ENCODE results near the gene ANKFN1.

Gene ANKFN1

DNA sequence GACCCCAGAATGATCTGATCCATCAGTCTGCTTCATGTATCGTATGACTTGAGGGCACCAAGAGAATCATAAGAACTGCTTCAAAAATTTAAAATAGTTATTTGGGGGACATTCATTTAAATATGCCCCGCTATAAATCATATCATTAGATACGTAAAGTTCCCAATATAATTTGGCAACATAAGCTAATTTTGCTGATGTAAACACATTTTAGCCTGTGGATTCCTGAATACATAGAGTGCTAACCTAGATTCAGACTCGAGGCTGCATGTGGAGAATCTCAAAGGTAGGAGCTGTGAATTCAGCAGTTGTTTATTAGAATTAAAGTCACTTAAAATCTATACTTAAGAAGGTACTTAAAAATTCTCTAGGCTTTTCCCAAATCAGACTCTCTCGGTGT lies 24.9 kb downstream of the ANKFN1 start:
- no peak overlapping the region for H3K4me3 Mint-ChIP-seq
- no peaks in the 10 kb centered on the region for H3K4me1 Mint-ChIP-seq
- no peak overlapping the region for H3K27ac Mint-ChIP-seq
- H3K27me3 Mint-ChIP-seq = no peaks in the 10 kb centered on the region
- DNase-seq (ENCODE audit: low spot score in 2 of 2) (no peak), ATAC-seq (ENCODE audit: low read depth) (no peak)
- no peaks in the 10 kb centered on the region for H3K36me3 Mint-ChIP-seq
- H3K9me3 Mint-ChIP-seq = no peaks in the 10 kb centered on the region

- ATAC-seq (ENCODE audit: low read depth) = no peak
- DNase-seq (ENCODE audit: low spot score in 2 of 2) = no peak
- H3K4me1 Mint-ChIP-seq = no peaks in the 10 kb centered on the region
- H3K9me3 Mint-ChIP-seq = no peaks in the 10 kb centered on the region
- no peak overlapping the region for H3K4me3 Mint-ChIP-seq
- H3K27ac Mint-ChIP-seq = no peak overlapping the region
- peaks cover 2% of the 10 kb centered on the region for H3K27me3 Mint-ChIP-seq
- no peaks in the 10 kb centered on the region for H3K36me3 Mint-ChIP-seq
Measured at GRCh38 chr17:56182081-56182480, 28.8 kb downstream of the ANKFN1 start.

DNA sequence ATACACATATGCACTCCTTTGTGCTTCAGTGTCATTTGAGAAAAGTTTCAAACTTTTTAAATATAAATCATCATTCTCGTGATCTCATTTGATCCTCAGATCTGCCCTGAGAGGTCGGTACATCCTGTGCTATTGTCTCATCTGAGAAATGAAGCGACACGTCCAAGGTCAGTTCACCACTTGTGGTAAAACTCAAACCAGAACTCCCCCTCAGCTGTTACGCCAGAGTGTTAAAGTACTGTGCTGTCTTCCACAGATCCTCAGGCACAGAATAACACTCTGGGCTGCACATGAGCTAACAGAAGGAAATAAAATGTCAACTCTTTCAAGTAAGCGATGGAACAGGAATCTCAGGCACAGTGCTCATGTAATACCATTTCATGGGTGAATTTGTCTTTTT lies 31.4 kb downstream of the ANKFN1 start:
- no peaks in the 10 kb centered on the region for H3K4me1 Mint-ChIP-seq
- ATAC-seq (ENCODE audit: low read depth) (no peak), DNase-seq (ENCODE audit: low spot score in 2 of 2) (no peak)
- no peak overlapping the region for H3K27ac Mint-ChIP-seq
- H3K9me3 Mint-ChIP-seq = no peaks in the 10 kb centered on the region
- H3K36me3 Mint-ChIP-seq = no peaks in the 10 kb centered on the region
- H3K4me3 Mint-ChIP-seq = no peak overlapping the region
- peaks cover 2% of the 10 kb centered on the region for H3K27me3 Mint-ChIP-seq

DNA sequence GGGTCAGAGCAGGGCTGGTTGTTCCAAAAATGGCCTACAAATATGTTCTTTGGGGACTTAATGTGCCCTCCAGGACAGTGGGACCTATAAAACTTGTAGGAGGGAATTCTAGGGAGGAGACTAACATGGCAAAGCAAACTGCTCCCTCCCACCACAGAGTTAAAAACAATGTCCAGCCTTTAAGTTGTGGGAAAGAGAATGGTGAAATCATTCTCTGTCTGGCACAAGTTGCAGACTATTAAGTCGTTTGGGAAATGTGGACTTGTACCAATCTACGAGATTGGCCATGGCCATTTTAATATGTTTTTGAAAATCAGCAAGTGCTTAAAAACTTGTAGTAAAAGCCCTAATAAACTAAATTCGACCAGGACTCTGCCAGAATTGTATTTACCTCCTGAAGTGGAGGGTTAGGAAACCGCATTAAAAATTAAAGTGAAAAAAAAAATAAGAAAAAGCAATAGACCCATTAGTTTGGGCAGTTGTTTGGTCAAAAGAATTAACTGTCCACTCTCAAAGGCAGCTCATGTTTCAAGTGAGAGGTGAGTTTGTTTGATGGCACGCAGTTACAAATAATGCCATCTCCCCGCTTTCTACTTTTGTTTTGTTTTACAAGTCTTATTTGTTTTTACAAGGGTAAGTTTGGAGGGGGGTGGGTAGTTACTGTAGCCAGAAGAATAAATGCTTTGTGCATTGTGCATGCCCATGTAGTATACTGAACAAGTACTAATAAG lies 32.4 kb downstream of the ANKFN1 start:
- H3K4me3 Mint-ChIP-seq = no peak overlapping the region
- no peaks in the 10 kb centered on the region for H3K36me3 Mint-ChIP-seq
- H3K9me3 Mint-ChIP-seq = no peaks in the 10 kb centered on the region
- peaks cover 2% of the 10 kb centered on the region for H3K27me3 Mint-ChIP-seq
- H3K27ac Mint-ChIP-seq = no peak overlapping the region
- ATAC-seq (ENCODE audit: low read depth) = no peak
- H3K4me1 Mint-ChIP-seq = no peaks in the 10 kb centered on the region
- no peak for DNase-seq (ENCODE audit: low spot score in 2 of 2)

GRCh38 chr17:56186222-56186786 lies 33.0 kb downstream of the ANKFN1 start:
- H3K9me3 Mint-ChIP-seq = no peaks in the 10 kb centered on the region
- H3K36me3 Mint-ChIP-seq = no peaks in the 10 kb centered on the region
- DNase-seq (ENCODE audit: low spot score in 2 of 2) (no peak), ATAC-seq (ENCODE audit: low read depth) (no peak)
- H3K27ac Mint-ChIP-seq = no peak overlapping the region
- H3K4me3 Mint-ChIP-seq = no peak overlapping the region
- H3K4me1 Mint-ChIP-seq = no peaks in the 10 kb centered on the region
- peaks cover 2% of the 10 kb centered on the region for H3K27me3 Mint-ChIP-seq

DNA sequence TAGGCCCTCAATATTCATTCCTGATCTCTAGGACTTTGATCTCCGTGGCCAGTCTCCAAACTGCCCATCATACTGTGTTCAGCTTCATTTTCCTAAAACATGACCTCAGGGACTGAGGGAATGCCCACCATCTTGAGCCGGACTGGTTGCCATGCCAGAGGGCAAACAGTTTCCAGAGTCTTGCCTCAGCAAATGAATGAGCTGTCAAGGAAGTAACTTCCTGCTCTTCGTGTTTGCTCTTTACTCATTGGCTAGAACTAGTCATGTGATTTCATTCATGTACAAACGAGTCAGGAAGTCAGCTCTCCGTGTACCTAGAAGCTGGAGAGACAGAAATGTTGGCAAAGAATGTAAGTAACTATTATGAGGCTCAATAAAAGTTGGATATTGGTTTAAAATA lies 50.2 kb downstream of the ANKFN1 start:
- ATAC-seq (ENCODE audit: low read depth) = no peak
- Mint-ChIP-seq H3K9me3 (peaks cover 12% of the 10 kb centered on the region), H3K4me3 (peak overlapping the region; percentile 1), H3K36me3 (no peaks in the 10 kb centered on the region), H3K27ac (no peak overlapping the region), H3K4me1 (no peaks in the 10 kb centered on the region), H3K27me3 (peaks cover 1% of the 10 kb centered on the region)
- DNase-seq (ENCODE audit: low spot score in 2 of 2) = no peak

- no peak for ATAC-seq (ENCODE audit: low read depth)
- no peak overlapping the region for H3K27ac Mint-ChIP-seq
- H3K36me3 Mint-ChIP-seq = no peaks in the 10 kb centered on the region
- no peaks in the 10 kb centered on the region for H3K27me3 Mint-ChIP-seq
- peaks cover 7% of the 10 kb centered on the region for H3K9me3 Mint-ChIP-seq
- no peak overlapping the region for H3K4me3 Mint-ChIP-seq
- no peak for DNase-seq (ENCODE audit: low spot score in 2 of 2)
- no peaks in the 10 kb centered on the region for H3K4me1 Mint-ChIP-seq
Measured at GRCh38 chr17:56206351-56206750, 53.1 kb downstream of the ANKFN1 start.

- H3K36me3 Mint-ChIP-seq = no peaks in the 10 kb centered on the region
- no peak for DNase-seq (ENCODE audit: low spot score in 2 of 2)
- no peak for ATAC-seq (ENCODE audit: low read depth)
- H3K4me3 Mint-ChIP-seq = no peak overlapping the region
- H3K27ac Mint-ChIP-seq = no peak overlapping the region
- H3K27me3 Mint-ChIP-seq = no peaks in the 10 kb centered on the region
- H3K4me1 Mint-ChIP-seq = no peaks in the 10 kb centered on the region
- peaks cover 3% of the 10 kb centered on the region for H3K9me3 Mint-ChIP-seq
Measured at GRCh38 chr17:56213031-56213430, 59.8 kb downstream of the ANKFN1 start.

GRCh38 chr17:56217921-56218320 lies 64.6 kb downstream of the ANKFN1 start:
- Mint-ChIP-seq H3K4me3 (no peak overlapping the region), H3K27me3 (no peaks in the 10 kb centered on the region), H3K27ac (no peak overlapping the region), H3K4me1 (no peaks in the 10 kb centered on the region), H3K36me3 (peaks cover 1% of the 10 kb centered on the region), H3K9me3 (peaks cover 1% of the 10 kb centered on the region)
- no peak for DNase-seq (ENCODE audit: low spot score in 2 of 2)
- ATAC-seq (ENCODE audit: low read depth) = no peak

DNA sequence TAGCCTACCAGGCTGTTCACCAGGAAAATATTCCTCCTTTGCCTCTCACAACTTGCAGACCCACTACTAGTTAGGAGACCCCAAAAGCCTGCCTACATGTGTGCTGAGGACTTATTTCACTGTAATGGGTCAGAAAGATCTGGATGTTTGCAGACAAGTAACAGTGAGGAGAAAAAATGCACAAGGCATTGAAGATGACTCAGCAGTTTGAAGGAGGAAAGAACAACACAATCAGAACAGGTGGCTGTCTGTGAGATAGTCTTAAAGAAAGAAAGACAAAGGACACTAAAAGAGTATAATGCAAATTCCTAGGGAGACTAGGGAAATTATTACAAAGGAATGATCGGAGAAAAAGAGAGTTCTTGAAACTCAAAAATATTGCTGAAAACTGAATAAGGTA lies 69.0 kb downstream of the ANKFN1 start:
- Mint-ChIP-seq H3K36me3 (peaks cover 1% of the 10 kb centered on the region), H3K4me1 (no peaks in the 10 kb centered on the region), H3K27me3 (no peaks in the 10 kb centered on the region), H3K9me3 (peaks cover 1% of the 10 kb centered on the region), H3K27ac (no peak overlapping the region), H3K4me3 (no peak overlapping the region)
- ATAC-seq (ENCODE audit: low read depth) = no peak
- no peak for DNase-seq (ENCODE audit: low spot score in 2 of 2)

GRCh38 chr17:56230660-56231059 lies 77.4 kb downstream of the ANKFN1 start:
- ATAC-seq (ENCODE audit: low read depth) = no peak
- Mint-ChIP-seq H3K4me1 (no peaks in the 10 kb centered on the region), H3K36me3 (no peaks in the 10 kb centered on the region)

DNA sequence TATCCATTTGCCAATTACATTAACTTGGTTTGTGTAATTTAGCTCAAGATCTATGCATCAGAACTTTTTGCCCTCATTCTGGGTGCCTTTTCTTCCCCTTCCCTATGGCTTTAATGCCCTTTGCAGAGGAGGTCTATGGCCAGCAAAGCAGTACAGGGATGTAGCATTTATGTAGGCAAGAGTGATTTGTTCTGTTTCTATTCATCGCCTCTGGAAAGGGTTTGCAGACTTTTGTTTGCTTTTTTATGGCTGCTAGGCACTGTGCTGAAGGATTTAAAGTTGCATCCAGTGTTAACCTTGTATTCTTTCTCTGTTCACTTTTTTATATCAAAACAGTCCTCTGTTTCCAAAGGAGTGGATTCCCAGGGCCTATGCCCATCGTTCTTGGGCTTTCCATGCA lies 78.0 kb downstream of the ANKFN1 start:
- no peak overlapping the region for H3K27ac Mint-ChIP-seq
- ATAC-seq (ENCODE audit: low read depth) = no peak

More at GRCh38 chr17:56230660-56231059, 77.4 kb downstream of the ANKFN1 start:
- Mint-ChIP-seq H3K4me3 (no peak overlapping the region), H3K9me3 (peaks cover 2% of the 10 kb centered on the region), H3K27ac (no peak overlapping the region), H3K27me3 (no peaks in the 10 kb centered on the region)
- no peak for DNase-seq (ENCODE audit: low spot score in 2 of 2)

GRCh38 chr17:56231693-56232092 lies 78.4 kb downstream of the ANKFN1 start:
- no peak overlapping the region for H3K27ac Mint-ChIP-seq
- DNase-seq (ENCODE audit: low spot score in 2 of 2) (no peak), ATAC-seq (ENCODE audit: low read depth) (no peak)
- H3K27me3 Mint-ChIP-seq = no peaks in the 10 kb centered on the region
- H3K4me3 Mint-ChIP-seq = no peak overlapping the region
- peaks cover 2% of the 10 kb centered on the region for H3K9me3 Mint-ChIP-seq
- no peaks in the 10 kb centered on the region for H3K4me1 Mint-ChIP-seq
- no peaks in the 10 kb centered on the region for H3K36me3 Mint-ChIP-seq

More for the DNA sequence above, 78.0 kb downstream of the ANKFN1 start:
- no peaks in the 10 kb centered on the region for H3K27me3 Mint-ChIP-seq
- H3K4me1 Mint-ChIP-seq = no peaks in the 10 kb centered on the region
- H3K9me3 Mint-ChIP-seq = peaks cover 2% of the 10 kb centered on the region
- H3K4me3 Mint-ChIP-seq = no peak overlapping the region
- DNase-seq (ENCODE audit: low spot score in 2 of 2) = no peak
- no peaks in the 10 kb centered on the region for H3K36me3 Mint-ChIP-seq

- Mint-ChIP-seq H3K9me3 (no peaks in the 10 kb centered on the region), H3K4me3 (no peak overlapping the region), H3K27me3 (no peaks in the 10 kb centered on the region), H3K4me1 (no peaks in the 10 kb centered on the region), H3K36me3 (no peaks in the 10 kb centered on the region), H3K27ac (no peak overlapping the region)
- DNase-seq (ENCODE audit: low spot score in 2 of 2) = no peak
- ATAC-seq (ENCODE audit: low read depth) = no peak
Measured at GRCh38 chr17:56244268-56244890, 91.1 kb downstream of the ANKFN1 start.

- Mint-ChIP-seq H3K9me3 (no peaks in the 10 kb centered on the region), H3K4me3 (no peak overlapping the region), H3K27ac (no peak overlapping the region), H3K27me3 (no peaks in the 10 kb centered on the region), H3K4me1 (no peaks in the 10 kb centered on the region), H3K36me3 (no peaks in the 10 kb centered on the region)
- ATAC-seq (ENCODE audit: low read depth) (no peak), DNase-seq (ENCODE audit: low spot score in 2 of 2) (no peak)
Measured at GRCh38 chr17:56247816-56248215, 94.5 kb downstream of the ANKFN1 start.

All from memory B cell (primary cell).